Activated CD4-positive, alpha-beta T cell treated with anti-CD3 and anti-CD28 coated beads, Interleukin-2, amount 50 U/mL, for 24 hours (primary cell): ENCODE results near the gene TRUB2.

ENCODE experiments used
- DNase-seq, 2 donors: peaks; one replicate each; pipeline ENCODE4 v3.0.0-alpha.2; 2020; ENCODE audit warnings: low read depth in 1 of 2, low spot score in 1 of 2

Gene TRUB2

DNA sequence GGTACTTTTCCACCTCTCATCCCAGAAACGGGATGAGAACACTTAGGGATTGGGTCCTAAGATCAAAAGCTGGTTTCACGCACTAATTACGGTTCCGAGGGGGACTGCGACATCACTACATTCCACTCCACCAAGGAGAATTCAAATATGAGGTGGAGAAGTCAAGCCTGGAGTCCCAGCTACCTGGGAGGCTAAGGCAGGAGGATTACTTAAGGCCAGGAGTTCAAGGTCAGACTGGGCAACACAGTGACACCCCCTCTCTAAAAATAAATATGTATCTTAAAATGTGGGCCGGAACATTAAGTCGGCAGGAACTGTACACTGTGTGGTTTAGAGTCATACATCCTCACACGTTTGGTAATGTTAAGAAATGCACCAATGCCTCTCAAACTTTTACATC lies 48.0 kb downstream of the TRUB2 start:
- DNase-seq, result no peak

DNA sequence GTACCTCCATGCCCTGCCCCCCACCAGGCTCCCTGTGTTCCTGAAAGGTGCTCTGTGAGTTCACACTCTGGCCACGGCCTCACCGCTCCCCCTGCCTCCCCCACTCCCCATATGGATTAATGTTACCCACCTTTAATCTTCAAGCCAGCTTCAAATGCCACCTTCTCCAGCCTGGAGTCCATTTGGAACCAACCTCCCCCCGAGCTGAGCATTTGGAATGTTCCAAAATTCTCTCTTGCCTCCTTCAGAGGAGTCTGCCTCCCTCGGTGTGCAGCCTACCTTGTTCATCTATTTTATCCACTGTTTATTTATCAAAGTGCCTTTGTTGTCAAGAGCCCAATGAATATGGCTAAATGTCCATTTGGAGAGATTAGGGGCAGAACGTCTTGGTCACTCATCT lies 50.7 kb downstream of the TRUB2 start:
- DNase-seq, result no peak

GRCh38 chr9:128271112-128271511 lies 51.1 kb downstream of the TRUB2 start:
- no peak for DNase-seq

- no peak for DNase-seq
These were observed 55.2 kb downstream of the TRUB2 start for GRCh38 chr9:128266868-128267590.

- DNase-seq, result no peak
These were observed 56.8 kb downstream of the TRUB2 start for GRCh38 chr9:128265348-128265847.

GRCh38 chr9:128262687-128263086 lies 59.6 kb downstream of the TRUB2 start:
- no peak for DNase-seq

DNA sequence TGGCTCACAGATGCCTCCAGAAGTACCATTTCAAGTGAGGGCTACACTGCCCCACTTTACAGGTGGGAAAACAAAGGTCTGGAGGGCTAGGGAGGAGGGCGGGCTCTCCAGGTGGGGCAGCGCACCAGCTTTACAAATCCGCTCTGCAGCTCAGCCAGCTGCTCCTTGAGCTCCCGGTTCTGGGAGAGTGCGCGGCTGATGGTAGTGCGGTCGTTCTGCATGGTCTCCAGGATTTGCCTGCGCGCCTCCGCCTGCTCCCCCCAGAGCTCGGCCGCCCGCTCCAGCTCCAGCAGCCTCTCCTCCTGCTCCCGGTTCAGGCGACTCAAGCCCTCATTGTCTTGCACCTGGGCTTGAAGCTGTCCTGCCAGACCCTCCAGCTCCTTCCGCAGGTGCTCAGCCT lies 61.9 kb downstream of the TRUB2 start:
- DNase-seq, result no peak

DNA sequence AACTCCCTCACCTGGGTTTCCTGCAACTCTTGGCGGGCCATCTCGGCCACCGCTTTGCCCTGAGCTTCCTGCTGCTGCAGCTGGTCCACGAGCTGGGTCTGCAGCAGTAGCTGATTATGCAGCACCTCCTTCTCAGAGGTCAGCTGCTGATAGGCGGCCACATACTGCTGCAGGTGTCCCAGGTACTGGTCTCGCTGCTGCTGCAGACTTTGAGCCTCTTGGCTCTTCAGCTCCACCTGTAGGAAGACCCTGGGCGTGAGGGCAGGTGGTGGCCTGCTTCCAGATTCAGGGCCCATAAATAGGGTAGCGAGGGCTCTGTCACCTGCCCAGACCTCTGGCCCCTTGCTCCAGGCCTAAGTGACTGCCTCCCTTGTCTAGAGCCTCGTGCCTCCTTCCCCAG lies 63.1 kb downstream of the TRUB2 start:
- DNase-seq, result no peak

- DNase-seq, result no peak
These were observed 63.9 kb downstream of the TRUB2 start for GRCh38 chr9:128258326-128258725.

DNA sequence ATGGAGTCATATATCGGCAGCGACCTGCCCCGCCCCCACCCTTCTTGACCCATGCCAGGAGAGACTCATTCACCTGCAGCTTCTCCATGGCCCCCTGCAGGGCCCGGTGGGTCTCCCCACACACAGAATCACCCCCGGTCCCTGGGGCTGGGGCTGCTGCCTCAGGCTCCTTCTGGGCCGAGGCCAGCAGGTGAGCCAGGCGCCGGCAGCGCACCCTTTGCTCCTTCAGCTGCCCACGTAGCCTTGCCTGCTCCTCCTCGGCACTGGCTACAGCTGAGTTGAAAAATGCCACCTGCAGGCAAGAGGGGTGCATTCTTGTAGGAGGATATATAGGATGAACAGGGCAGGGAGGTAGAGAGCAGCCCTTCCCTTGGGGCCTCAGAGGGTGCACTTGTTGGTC lies 64.3 kb downstream of the TRUB2 start:
- no peak for DNase-seq

GRCh38 chr9:128257086-128257825 lies 65.0 kb downstream of the TRUB2 start:
- DNase-seq, result no peak
